Left ventricle myocardium inferior (tissue), 1 donor: ENCODE measurements around the gene SENP5. TPM values are rescaled to one million over a fixed set of nuclear protein-coding genes. Genes with fewer than 3 reads are reported as not detected.

Source experiments
- DNase-seq: peaks from one replicate; pipeline ENCODE4 v3.0.0-alpha.2; 2020
- H3K27ac ChIP-seq: fragments of 200-600 bp; replicated peaks from 2 replicates; pipeline ENCODE4 v1.8.0; 2021
- H3K27me3 ChIP-seq: fragments of 200-600 bp; 2 replicates; pipeline ENCODE4 v1.8.0; 2021; ENCODE audit warnings: low read depth
- H3K36me3 ChIP-seq: fragments of 200-600 bp; 2 replicates; pipeline ENCODE4 v1.8.0; 2021
- H3K4me1 ChIP-seq: fragments of 200-600 bp; 2 replicates; pipeline ENCODE4 v1.8.0; 2021
- H3K4me3 ChIP-seq: fragments of 200-600 bp; 2 replicates; pipeline ENCODE4 v1.8.0; 2021; ENCODE audit warnings: mild to moderate bottlenecking, moderate library complexity
- H3K9me3 ChIP-seq: fragments of 200-600 bp; replicated peaks from 2 replicates; pipeline ENCODE4 v1.8.0; 2021
- CTCF ChIP-seq: fragments of 200-600 bp; IDR thresholded peaks from 2 replicates; pipeline ENCODE4 v1.8.0; 2021; ENCODE audit warnings: antibody characterized with exemption, mild to moderate bottlenecking, borderline replicate concordance
- intact Hi-C: fragments of 100-400 bp; cut with micrococcal nuclease; formaldehyde crosslinking; loops from one replicate; pipeline ENCODE4 v1.11.0; 2022
- total RNA-seq: library from RNA; stranded (reverse); fragmentation: NEBNext Ultra II Directional; extraction: Animal tissue kit (Norgen Biotek cat#: 25700); gene quantifications from one replicate; pipeline ENCODE4 v1.2.1, GENCODE V29; 2021
- donor health status: DM: no; HTN: yes; CAD: no; lungs with severe emphysema.

The SENP5 gene
- total RNA-seq, 1 donor from 2014 or later = 16.7 TPM

GRCh38 chr3:196948442-196949284 is 80.9 kb downstream of the SENP5 start:
- Histone ChIP-seq H3K9me3 (no peaks in the 10 kb centered on the region), H3K27ac (no peak overlapping the region), H3K27me3 (no peaks in the 10 kb centered on the region), H3K4me3 (no peak overlapping the region), H3K4me1 (peaks cover 12% of the 10 kb centered on the region), H3K36me3 (peaks cover 23% of the 10 kb centered on the region)
- intact Hi-C loops = no loop called here
- no peak for DNase-seq
- no peak for TF ChIP-seq CTCF

GRCh38 chr3:196949285-196949619 is 81.5 kb downstream of the SENP5 start:
- Histone ChIP-seq H3K4me1 (peaks cover 7% of the 10 kb centered on the region), H3K36me3 (peaks cover 23% of the 10 kb centered on the region), H3K27me3 (no peaks in the 10 kb centered on the region), H3K4me3 (no peak overlapping the region), H3K27ac (no peak overlapping the region), H3K9me3 (no peaks in the 10 kb centered on the region)
- no peak for TF ChIP-seq CTCF
- intact Hi-C loops = no loop called here
- no peak for DNase-seq

- Histone ChIP-seq H3K27me3 (no peaks in the 10 kb centered on the region), H3K36me3 (peaks cover 19% of the 10 kb centered on the region), H3K4me3 (no peak overlapping the region), H3K27ac (no peak overlapping the region), H3K4me1 (peaks cover 2% of the 10 kb centered on the region), H3K9me3 (no peaks in the 10 kb centered on the region)
- intact Hi-C loops = no loop called here
- no peak for DNase-seq
- TF ChIP-seq CTCF = no peak
These were observed 82.0 kb downstream of the SENP5 start for GRCh38 chr3:196949750-196950149.

- H3K36me3 ChIP-seq = peaks cover 17% of the 10 kb centered on the region
- TF ChIP-seq CTCF = no peak
- no peak overlapping the region for H3K27ac ChIP-seq
- H3K9me3 ChIP-seq = no peaks in the 10 kb centered on the region
- H3K4me3 ChIP-seq = no peak overlapping the region
- H3K27me3 ChIP-seq = no peaks in the 10 kb centered on the region
- no peaks in the 10 kb centered on the region for H3K4me1 ChIP-seq
- DNase-seq = no peak
- intact Hi-C loops = no loop called here
These were observed 83.7 kb downstream of the SENP5 start for GRCh38 chr3:196951371-196951770.

- Histone ChIP-seq H3K27ac (no peak overlapping the region), H3K36me3 (peaks cover 17% of the 10 kb centered on the region), H3K27me3 (no peaks in the 10 kb centered on the region), H3K9me3 (no peaks in the 10 kb centered on the region), H3K4me3 (no peak overlapping the region), H3K4me1 (no peaks in the 10 kb centered on the region)
- no peak for DNase-seq
- intact Hi-C loops = no loop called here
- no peak for TF ChIP-seq CTCF
These were observed 87.1 kb downstream of the SENP5 start for GRCh38 chr3:196954832-196955231.
